Activated CD4-positive, alpha-beta T cell treated with anti-CD3 and anti-CD28 coated beads, Interleukin-2, amount 10 ng/mL, durations not matched to agents 24 days and 14 days (primary cell): ENCODE measurements around the gene ADAMTSL2. TPM values are rescaled to one million over a fixed set of nuclear protein-coding genes. Genes with fewer than 3 reads are reported as not detected.

Experiments used
- total RNA-seq: library from RNA; stranded (reverse); gene quantifications from 2 replicates; pipeline ENCODE4 v1.2.3, GENCODE V29; 2022

Gene ADAMTSL2
- total RNA-seq, 1 donor from 2014 or later: not detected

Other genes with a start within 250 kb of the ADAMTSL2 start
- 27.4 and 28.8 TPM in 2 replicates for gene SURF6, start 198.5 kb upstream of the ADAMTSL2 start, total RNA-seq
- 39.5 and 45.0 TPM in 2 replicates for gene MED22, start 186.6 kb upstream of the ADAMTSL2 start, total RNA-seq
- gene RPL7A, start 186.5 kb upstream of the ADAMTSL2 start, total RNA-seq: 2,650 and 2,658 TPM in 2 replicates
- 29.8 and 33.2 TPM in 2 replicates for gene SURF1, start 178.2 kb upstream of the ADAMTSL2 start, total RNA-seq
- gene SURF2, start 178.2 kb upstream of the ADAMTSL2 start, total RNA-seq: 28.5 and 29.3 TPM in 2 replicates
- gene SURF4, start 158.6 kb upstream of the ADAMTSL2 start, total RNA-seq: 235 and 240 TPM in 2 replicates
- 0.16 and 0.33 TPM in 2 replicates for gene STKLD1, start 158.3 kb upstream of the ADAMTSL2 start, total RNA-seq
- gene REXO4, start 116.7 kb upstream of the ADAMTSL2 start, total RNA-seq: 39.9 and 42.3 TPM in 2 replicates
- 1.3 and 1.5 TPM in 2 replicates for gene ADAMTS13, start 112.3 kb upstream of the ADAMTSL2 start, total RNA-seq
- 0.40 and 0.70 TPM in 2 replicates for gene CACFD1, start 74.7 kb upstream of the ADAMTSL2 start, total RNA-seq
- 3.2 and 4.0 TPM in 2 replicates for gene SLC2A6, start 55.6 kb upstream of the ADAMTSL2 start, total RNA-seq
- gene MYMK, start 9.7 kb upstream of the ADAMTSL2 start, total RNA-seq: not detected in 2 replicates
- not detected in 2 replicates for gene FAM163B, start 74.7 kb downstream of the ADAMTSL2 start, total RNA-seq
- not detected in 2 replicates for gene DBH, start 101.7 kb downstream of the ADAMTSL2 start, total RNA-seq
- gene SARDH, start 203.6 kb downstream of the ADAMTSL2 start, total RNA-seq: 0.54 and 0.68 TPM in 2 replicates